Measurements from ENCODE around the gene LMNTD2.
"Not testable (repeated sequence)": the region's sequence is repeated elsewhere in the genome, so short reads cannot be mapped to it uniquely, and the experiment has no call there.

LMNTD2 gene

DNA sequence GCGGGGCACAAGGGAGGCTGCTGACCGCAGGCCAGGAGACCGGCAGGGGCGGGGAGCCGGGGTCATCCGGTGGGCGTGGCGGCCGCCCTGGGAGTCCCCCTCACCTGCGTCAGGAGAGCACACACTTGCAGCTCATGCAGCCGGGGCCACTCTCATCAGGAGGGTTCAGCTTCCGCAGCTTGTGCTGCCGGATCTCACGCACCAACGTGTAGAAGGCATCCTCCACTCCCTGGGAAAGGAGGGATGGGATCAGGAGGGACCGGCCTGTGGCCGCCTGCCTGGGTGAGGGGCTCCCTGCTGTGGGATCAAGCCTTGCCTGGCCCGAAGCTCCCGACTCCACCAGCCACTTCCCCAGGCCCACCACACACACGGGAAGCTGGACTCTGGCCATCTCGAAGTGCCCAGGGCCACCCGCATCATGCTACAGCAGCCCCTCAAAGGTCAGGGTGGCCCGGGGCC is 28.0 kb downstream of the LMNTD2 start:
- DNase-seq, result no peak

DNA sequence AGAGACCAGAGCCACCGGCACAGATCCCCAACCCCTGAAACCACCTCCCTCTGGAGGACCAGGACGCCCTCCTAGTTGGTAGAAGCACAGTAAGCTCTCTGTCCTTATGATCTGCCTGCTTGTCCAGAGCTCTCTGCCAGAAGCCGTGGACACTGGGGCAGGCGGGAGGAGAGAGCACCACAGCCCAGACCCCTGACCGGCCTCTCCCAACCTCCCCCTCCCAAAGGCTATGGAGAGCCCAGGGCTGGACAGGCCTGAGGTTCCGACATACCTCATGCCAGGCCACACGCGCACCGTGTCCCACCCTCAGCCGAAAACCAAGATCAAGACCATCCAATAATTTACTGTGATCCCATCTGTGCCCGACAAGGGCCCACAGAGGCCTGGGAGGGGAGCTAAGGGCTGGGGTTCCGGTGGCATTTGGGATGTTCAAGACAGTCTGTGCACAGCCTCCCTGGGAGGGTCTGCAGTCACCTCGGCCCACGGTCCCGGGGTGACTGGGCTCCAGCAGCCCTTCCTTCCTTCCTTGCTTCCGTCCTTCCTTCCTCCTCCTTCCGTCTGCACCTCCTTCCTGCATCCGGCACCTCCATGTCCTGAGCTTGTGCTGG is 28.5 kb downstream of the LMNTD2 start:
- DNase-seq, result no peak

DNA sequence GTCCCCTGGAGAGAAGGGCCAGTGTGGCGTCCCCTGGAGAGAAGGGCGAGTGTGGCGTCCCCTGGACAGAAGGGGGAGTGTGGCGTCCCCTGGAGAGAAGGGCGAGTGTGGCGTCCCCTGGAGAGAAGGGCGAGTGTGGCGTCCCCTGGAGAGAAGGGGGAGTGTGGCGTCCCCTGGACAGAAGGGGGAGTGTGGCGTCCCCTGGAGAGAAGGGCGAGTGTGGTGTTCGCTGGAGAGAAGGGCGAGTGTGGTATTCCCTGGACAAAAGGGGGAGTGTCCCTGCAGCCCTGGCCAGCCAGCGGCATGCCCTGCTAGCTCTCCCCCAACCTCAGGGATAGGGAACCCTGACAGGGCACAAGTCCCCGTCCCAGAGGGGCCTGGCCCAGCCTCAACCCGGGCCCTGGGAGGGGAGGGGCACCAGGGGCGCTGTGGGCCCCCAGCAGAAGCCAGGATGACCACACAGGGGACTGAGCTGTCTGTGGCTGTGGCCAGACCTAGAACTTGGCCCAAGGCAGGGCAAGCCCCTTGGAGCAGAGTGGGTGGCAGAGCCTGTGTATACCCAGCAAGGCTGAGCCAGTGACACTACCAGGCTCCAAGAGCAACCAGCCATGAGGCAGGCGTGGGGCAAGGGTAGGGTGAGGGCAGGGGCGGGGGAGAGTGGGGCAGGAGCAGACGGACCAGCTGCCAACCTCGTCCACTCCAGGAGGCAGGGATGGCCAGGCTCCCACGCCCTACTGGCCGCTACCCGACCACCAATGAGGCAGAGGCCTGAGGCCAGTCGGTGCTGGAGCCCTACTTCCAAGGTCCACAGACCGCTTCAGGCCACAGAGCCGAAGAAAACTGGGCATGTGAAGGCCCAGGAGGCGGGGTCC is 29.3 kb downstream of the LMNTD2 start:
- no peak for DNase-seq

DNA sequence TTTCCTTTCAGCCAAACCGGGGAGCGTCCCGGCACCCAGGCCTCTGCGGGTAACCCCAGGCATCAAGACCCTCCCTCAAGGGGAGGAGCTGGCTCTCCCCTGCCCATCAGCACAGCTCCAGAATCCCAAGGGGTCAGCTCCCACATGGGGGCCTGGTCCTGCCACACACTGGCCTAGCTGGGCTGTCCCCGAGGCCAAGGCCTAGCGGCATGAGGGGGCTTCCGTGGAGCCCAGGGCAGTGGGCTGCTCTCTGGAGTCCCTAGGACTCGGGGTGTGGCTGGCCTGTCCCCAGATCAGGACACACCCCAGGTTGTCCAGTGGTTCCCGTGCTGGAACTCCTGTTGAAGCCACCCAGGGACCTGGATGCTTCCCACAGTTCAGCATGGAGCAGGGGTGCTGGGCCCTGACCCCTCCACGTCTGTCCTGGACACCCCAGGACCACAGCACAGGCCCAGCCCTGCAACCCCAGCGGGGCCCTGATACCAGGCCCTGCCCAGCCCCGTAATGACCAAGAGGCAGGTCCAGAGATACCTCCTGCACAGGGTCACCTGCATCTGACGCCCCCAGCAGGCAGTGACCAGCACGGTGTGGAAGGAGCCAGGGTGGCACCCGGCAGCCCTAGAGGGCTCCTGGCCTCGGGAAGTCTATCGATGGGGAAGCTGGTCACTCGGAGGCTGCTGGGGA is 30.7 kb downstream of the LMNTD2 start:
- DNase-seq, result no peak

DNA sequence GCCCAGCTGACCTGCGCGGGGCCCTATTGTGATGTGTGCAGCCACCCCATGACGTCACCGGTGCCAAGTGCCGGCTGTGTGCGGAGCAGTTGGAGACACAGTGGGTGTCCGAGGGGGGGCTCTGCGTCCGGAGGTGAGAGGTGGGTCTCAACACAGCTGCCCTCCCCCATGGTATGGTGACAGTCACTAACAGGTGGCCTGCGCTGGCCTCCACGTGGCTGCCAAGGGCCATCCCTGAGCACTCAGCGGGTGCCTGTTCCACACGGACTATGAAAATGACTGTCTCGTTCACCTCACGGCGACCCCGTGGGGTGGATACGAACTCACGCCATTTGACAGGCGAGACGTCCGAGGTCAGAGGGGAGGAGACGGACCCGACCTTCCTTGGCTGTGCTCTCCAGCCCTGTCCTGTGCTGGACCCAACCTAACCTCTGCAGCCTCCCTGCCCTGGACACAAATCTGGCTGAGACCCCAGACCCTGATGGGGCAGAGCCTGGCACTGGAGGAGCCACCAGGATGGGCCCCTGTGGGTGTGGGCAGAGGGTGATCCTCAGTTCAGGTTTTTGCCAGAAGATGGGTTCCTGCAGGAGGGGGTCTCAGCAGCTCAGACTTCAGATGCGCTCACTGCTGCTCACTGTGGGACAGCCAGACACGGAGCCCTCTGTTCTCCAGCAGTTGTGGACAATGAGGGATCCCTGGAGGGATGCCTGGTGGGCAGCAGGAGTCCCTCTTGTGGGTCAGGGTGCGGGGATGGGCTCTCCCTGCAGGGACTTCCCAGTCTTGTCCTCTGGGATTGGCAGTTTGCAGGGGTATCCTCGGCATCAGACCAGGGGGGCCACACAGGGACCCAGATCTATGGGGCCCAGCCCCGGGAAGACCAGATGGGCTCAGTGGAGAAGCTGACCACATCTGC is 31.5 kb downstream of the LMNTD2 start:
- DNase-seq, result no peak

DNA sequence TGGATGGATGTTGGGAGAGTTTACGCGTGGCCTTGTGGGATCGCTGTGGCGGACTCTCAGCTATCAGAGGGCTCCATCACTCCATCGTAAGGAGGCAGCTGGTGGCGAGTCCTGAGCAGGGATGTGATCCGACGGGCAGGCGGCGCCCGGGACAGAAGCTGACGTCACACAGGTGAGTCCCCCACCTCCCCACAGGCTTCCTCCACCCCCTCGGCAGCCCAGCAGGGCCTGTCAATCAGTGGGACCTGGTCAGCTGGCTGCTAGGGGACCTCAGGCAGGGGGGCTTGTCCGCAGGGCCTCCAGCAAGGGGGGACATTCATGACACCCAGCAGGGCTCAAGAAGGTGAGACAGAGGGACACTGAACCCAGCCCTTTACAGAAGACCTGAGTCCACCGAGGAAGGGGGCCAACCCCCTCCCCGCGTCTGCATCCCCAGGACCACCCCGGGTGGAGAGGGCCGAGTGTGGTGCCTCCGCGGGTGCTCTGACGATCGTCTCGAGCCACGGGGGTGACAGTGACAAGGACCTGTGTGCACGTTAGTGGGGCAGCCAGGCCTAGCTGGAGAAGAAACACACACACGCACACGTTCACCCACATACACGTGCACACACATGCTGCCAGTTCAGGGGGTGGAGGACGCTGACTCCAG is 32.2 kb downstream of the LMNTD2 start:
- DNase-seq, result no peak

DNA sequence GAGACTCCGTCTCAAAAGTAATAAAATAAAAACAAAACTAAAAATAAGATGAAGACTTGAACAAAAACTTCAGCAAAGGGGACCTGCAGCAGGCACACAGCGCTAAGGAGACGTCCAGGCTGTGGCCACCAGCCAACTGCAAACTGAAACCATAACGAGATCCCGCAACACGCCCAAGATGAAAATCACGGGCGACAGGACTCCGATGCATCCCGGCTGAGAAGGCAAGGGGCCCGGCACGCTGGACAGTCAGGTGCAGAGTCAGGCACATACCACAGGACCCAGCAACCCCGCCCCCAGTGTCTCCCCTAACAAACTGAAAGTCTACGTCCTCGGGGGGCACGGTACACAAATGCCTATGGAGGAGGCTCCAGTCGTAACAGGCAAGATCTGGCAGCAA is 34.3 kb downstream of the LMNTD2 start:
- DNase-seq, result no peak

DNA sequence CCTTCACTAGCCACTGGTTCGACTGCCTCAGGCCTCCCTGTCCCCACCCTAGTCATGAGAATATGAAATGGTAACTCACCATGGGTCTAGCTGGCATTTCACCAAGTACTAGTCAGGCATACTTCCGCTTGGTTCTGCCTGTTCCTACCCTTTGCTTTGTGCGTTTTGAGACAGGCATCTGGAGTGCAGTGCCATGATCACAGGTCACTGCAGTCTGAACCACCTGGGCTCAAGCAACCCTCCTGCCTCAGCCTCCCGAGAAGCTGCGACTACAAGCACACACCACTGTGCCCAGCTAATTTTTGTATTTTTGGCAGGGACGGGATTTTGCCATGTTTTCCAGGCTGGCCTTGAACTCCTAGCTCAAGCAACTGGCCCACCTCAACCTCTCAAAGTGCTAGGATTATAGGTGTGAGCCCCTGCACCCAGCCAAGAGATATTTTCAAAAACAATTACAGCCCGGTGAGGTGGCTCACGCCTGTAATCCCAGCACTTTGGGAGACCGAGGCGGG is 39.3 kb downstream of the LMNTD2 start:
- DNase-seq, result no peak

DNA sequence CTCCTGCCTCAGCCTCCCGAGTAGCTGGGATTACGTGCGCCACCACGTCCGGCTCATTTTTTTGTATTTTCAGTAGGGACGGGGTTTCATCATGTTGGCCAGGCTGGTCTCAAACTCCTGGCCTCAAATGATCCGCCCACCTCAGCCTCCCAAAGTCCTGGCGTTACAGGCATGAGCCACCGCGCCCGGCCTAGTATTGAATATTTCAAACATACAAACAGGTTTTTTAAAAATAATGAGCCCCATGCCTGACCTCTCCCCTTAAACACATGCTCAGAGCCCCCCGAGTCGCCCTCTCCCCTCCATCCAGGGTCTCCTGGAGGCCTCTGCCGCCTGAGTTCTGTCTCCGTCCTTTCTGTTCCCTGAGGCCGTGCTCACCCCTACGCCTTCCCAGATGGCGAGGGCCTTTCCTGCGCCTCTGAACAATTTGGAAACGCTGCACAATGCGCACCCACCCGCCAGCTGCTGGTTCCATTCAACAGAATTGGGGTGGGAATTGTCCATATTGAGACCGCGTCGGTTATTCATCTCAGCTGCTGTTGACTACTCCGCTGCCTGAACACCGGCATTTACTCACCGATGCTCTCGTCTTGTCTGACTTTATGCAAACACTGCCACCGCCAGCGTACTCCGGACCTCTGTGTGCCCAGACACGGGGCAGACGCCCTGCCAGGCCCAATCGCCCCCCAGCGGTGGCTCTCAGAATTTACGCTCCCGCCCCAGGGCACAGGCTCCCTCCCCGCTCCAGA is 39.9 kb downstream of the LMNTD2 start:
- no peak for DNase-seq

DNA sequence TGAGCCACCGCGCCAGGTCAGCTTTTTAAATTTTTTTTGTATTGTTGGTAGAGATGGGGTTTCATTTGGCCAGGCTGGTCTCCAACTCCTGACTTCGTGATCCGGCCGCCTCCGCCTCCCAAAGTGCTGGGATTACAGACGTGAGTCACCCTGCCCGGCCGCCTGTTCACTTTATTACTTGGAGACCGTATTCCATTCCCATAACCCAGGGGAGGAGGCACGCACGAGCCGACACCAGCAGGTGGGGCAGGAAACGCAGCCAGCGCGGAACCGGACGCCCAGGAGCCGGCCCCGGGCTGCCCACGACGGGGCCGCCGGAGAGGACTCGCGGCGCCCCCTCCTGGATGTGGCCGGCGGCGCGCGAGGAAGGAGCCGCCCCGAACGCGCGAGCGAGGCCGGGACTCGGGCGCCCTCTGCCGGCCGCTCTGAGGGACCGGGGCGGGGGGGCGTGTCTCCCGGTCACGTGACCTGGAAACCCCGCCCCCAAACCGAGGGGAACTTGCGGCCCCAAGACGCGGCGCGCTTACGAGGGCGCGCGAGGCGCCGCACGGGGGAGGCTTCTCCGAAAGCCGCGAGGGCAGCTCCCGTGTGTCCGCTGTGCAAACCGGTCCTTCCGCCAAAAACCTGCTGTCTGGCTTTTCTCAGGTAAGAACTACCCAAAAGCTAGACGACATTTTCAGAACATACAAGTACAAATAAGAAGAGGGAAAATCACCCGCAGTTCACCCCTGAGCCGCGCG is 41.9 kb downstream of the LMNTD2 start:
- DNase-seq, result no peak

DNA sequence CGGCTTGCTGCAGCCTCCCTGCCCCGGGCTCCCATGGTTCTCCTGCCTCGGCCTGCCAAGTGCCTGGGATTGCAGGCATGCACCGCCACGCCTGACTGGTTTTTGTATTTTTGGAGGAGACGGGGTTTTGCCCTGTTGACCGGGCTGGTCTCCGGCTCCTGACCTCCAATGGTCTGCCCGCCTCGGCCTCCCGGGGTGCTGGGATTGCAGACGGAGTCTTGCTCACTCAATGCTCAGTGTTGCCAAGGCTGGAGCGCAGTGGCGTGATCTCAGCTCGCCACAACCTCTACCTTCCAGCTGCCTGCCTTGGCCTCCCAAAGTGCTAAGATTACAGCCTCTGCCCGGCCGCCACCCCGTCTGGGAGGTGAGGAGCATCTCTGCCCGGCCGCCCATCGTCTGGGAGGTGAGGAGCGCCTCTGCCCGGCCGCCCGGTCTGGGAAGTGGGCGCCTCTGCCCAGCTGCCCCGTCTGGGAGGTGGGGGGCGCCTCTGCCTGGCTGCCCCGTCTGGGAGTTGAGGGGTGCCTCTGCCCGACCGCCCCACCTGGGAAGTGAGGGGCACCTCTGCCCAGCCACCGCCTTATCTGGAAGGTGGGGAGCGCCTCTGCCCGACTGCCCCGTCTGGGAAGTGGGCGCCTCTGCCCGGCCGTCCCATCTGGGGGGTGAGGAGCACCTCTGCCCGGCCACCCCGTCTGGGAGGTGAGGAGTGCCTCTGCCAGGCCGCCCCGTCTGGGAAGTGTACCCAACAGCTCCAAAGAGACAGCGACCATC is 43.4 kb downstream of the LMNTD2 start:
- DNase-seq, result not testable (repeated sequence)

DNA sequence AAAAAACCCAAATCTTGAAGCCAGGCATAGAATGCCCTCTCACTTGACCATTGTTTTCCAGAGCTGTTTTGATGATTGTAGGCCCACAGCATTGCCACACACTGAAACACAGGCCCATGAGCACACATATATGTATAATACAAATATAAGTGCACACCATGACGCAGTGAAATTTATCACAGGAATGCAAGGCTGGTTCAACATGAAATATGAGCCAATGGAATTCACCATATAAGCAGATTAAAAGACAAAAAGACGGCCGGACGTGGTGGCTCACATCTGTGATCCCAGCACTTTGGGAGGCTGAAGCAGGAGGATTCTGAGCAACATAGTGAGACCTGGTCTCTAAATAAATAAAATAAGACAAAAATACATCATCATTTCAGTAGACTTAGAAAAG is 44.1 kb downstream of the LMNTD2 start:
- no peak for DNase-seq

DNA sequence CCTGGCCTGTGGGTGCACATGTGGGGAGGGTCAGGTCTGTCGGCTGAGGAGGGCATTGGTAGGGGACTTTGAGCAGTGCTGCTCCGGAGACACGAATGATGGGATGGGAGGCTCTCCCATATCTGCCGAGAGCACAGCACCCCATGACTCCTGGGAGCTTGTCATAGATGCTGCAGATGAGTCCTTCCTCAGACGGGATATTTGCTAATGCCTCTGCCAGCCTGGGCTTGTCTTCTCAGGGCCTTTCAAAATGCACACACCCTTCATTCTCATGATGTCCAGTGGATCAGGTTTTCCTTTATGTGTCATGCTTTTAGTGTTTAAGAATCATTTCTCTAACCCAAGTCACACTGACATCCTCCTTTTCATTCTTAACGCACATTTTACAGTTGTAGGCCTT is 45.4 kb downstream of the LMNTD2 start:
- DNase-seq, result no peak

DNA sequence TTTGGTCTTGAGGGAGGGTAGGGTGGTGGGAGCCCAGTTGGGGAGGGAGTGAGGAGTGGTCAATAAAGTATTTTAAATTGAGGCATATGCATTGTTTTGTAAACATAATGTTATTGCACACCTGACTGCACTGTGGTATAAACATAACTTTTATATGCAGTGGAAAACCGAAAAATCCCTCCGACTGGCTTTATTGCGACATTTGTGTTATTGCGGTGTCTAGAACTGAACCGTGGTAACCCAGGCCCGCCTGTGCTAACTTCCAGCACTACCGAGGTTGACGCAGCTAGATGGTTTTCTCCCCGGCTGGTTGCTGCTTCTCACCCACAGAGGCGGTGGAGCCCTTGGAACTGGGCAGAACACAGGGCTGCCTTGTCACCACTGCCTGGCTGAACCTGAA is 45.9 kb downstream of the LMNTD2 start:
- no peak for DNase-seq

DNA sequence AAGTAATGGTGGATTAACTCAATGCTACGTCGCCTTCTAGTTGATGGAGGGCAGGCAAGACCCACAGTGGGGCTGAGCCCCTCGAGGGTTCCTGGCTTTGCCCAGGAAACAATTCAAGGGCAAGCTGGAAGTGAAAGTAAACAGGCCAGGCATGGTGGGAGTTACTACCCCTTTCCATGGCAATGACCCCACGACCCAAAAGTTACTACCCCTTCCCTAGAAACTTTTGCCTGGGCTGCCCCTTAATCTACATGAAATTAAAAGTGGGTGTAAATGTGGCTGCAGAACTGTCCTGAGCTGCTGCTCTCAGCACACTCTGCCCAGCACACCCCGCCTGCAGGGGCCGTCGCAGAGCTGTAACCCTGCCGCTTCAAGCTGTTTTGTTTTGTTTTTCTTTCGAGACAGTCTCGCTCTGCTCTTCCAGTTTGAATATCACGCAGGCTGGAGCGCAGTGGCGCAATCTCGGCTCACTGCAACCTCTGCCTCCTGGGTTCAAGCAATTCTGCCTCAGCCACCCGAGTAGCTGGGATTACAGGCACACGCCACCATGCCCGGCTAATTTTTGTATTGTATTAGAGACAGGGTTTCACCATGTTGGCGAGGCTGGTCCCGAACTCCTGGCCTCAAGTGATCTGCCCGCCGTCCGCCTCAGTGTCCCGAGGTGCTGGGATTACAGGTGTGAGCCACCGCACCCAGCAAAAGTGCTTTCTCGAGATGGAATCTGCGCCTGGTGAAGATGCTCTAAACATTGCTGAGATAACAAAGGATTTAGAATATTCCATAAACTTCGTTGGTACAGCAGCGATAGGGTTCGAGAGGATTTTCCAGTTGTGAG is 47.6 kb downstream of the LMNTD2 start:
- DNase-seq, result no peak

DNA sequence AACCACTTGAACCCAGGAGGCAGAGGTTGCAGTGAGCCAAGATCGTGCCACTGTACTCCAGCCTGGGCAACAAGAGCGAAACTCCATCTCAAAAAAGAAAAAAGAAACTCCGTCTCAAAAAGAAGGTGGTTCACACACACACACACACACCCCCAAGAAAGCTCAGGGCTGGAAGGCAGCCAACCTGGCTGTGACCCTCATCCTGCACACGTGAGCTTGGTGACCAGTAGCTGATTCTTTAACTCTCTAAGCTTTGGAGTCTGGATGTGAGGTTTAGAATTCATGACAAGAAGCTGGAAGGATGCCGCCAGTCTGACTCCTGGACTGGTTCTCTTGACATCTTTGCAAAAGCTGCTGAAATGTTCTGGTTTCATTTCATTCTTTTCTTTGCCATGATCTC is 51.6 kb downstream of the LMNTD2 start:
- DNase-seq, result no peak

DNA sequence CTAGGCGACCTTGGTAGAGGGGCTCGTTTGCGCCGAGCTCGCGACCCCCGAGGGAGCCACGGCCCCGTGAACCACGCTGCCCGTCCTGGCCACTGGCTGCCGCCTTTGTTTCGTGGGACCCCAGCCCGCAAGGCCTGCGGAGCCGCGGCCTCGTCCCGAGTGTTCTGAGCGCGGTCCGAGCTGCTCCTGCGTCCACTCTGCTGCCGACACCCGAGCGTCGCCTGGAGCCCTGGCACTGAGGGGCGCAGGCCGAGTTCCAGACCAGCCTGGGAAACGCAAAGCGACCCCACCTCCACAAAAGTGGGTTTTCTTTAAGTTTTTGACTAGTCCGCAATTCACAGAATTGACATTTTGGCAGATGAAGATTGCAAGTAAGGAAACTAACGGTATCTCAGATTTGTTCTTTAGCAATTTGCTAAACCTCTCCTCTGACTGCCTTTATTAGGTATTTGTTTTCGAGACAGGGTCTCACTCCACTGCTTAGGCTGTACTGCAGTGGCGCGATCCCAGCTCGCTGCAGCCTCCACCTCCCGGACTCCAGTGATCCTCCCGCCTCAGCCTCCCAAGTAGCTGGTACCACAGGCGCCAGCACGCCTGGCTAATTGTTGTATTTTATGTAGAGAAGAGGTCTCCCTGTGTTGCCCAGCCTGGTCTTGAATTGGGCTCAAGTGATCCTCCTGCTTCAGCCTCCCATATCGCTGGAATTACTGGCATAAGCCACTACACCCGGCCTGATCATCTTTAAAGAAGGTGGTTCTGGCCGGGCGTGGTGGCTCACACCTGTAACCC is 52.6 kb downstream of the LMNTD2 start:
- DNase-seq, result no peak

All from OCI-M1 (cell line).